HG03175 (cell line): ENCODE data around the gene URI1.
"Not testable (repeated sequence)": the region's sequence is repeated elsewhere in the genome, so short reads cannot be mapped to it uniquely, and the experiment has no call there.

Experiments used
- ATAC-seq: cut with Tn5 transposase; IDR thresholded peaks from one replicate; pipeline ENCODE4 v1.9.1; 2021; ENCODE audit warnings: mild to moderate bottlenecking, moderate library complexity; ENCODE audit not compliant: unreplicated experiment

Gene URI1

GRCh38 chr19:29942404-29943261, 594 bp downstream of the URI1 start:
- ATAC-seq, result peak; percentile 78

- ATAC-seq, result no peak
Observed at GRCh38 chr19:29943615-29944014, 1.6 kb downstream of the URI1 start.

GRCh38 chr19:29944390-29945012, 2.5 kb downstream of the URI1 start:
- ATAC-seq, result no peak

- ATAC-seq, result no peak
Observed at GRCh38 chr19:29945017-29945416, 3.0 kb downstream of the URI1 start.

- ATAC-seq, result no peak
Observed at GRCh38 chr19:29945433-29945832, 3.4 kb downstream of the URI1 start.

GRCh38 chr19:29946645-29947044, 4.6 kb downstream of the URI1 start:
- ATAC-seq, result no peak

- ATAC-seq, result no peak
Observed at GRCh38 chr19:29947871-29948270, 5.8 kb downstream of the URI1 start.

GRCh38 chr19:29948759-29949470, 6.9 kb downstream of the URI1 start:
- not testable (repeated sequence) for ATAC-seq

- ATAC-seq, result no peak
Observed at GRCh38 chr19:29952177-29952576, 10.1 kb downstream of the URI1 start.

- no peak for ATAC-seq
Observed at GRCh38 chr19:29952646-29953045, 10.6 kb downstream of the URI1 start.

GRCh38 chr19:29953352-29954247, 11.6 kb downstream of the URI1 start:
- no peak for ATAC-seq

- ATAC-seq, result no peak
Observed at GRCh38 chr19:29956855-29957254, 14.8 kb downstream of the URI1 start.

GRCh38 chr19:29961311-29961710, 19.3 kb downstream of the URI1 start:
- no peak for ATAC-seq

GRCh38 chr19:29962793-29963192, 20.8 kb downstream of the URI1 start:
- no peak for ATAC-seq

- no peak for ATAC-seq
Observed at GRCh38 chr19:29963576-29963975, 21.5 kb downstream of the URI1 start.

- no peak for ATAC-seq
Observed at GRCh38 chr19:29964171-29964570, 22.1 kb downstream of the URI1 start.

- no peak for ATAC-seq
Observed at GRCh38 chr19:29965492-29965891, 23.5 kb downstream of the URI1 start.

GRCh38 chr19:29966142-29966541, 24.1 kb downstream of the URI1 start:
- ATAC-seq, result not testable (repeated sequence)

GRCh38 chr19:29966588-29967249, 24.7 kb downstream of the URI1 start:
- ATAC-seq, result no peak

GRCh38 chr19:29967623-29968022, 25.6 kb downstream of the URI1 start:
- ATAC-seq, result no peak
